Activated naive CD8-positive, alpha-beta T cell treated with anti-CD3 and anti-CD28 coated beads, Interleukin-2, amount 10 ng/mL, durations not matched to agents 7 days and 5 days (primary cell): ENCODE measurements around the gene ZC3H14. TPM values are rescaled to one million over a fixed set of nuclear protein-coding genes. Genes with fewer than 3 reads are reported as not detected.
"Not testable (repeated sequence)": the region's sequence is repeated elsewhere in the genome, so short reads cannot be mapped to it uniquely, and the experiment has no call there.

Experiments
- ATAC-seq: fragments of 150-1000 bp; cut with Tn5 transposase; one replicate; pipeline ENCODE4 v1.10.0; 2021; ENCODE audit warnings: low read depth, moderate library complexity
- POLR2A ChIA-PET: fragments of 350-600 bp; sonication (Branson Sonifier 250); formaldehyde crosslinking; loops from one replicate; lab custom pipeline; 2021; ENCODE audit warnings: antibody characterized with exemption; lab: Charles Lee
- DNase-seq: peaks from one replicate; pipeline ENCODE4 v3.0.0; 2021
- H3K27ac Mint-ChIP-seq: one replicate; pipeline ENCODE4 v1.8.0; 2022; ENCODE audit warnings: mild to moderate bottlenecking, mixed read lengths
- H3K27me3 Mint-ChIP-seq: one replicate; pipeline ENCODE4 v1.8.0; 2022; ENCODE audit warnings: mild to moderate bottlenecking, moderate library complexity, mixed read lengths
- H3K36me3 Mint-ChIP-seq: one replicate; pipeline ENCODE4 v1.8.0; 2021; ENCODE audit warnings: mild to moderate bottlenecking, mixed read lengths
- H3K4me1 Mint-ChIP-seq: one replicate; pipeline ENCODE4 v1.8.0; 2021; ENCODE audit warnings: mixed read lengths
- H3K4me3 Mint-ChIP-seq: one replicate; pipeline ENCODE4 v1.8.0; 2022; ENCODE audit warnings: mild to moderate bottlenecking, moderate library complexity, mixed read lengths
- H3K9me3 Mint-ChIP-seq: one replicate; pipeline ENCODE4 v1.8.0; 2021; ENCODE audit warnings: mixed read lengths
- total RNA-seq, 2 experiments: library from RNA; stranded (reverse); gene quantifications; one replicate each; pipeline ENCODE4 v1.2.3, GENCODE V29; 2021

The ZC3H14 gene
- total RNA-seq = 10 to 100 TPM; 43.3 to 46.8 TPM

- Mint-ChIP-seq H3K36me3 (peaks cover 13% of the 10 kb centered on the region), H3K27me3 (peaks cover 14% of the 10 kb centered on the region), H3K4me1 (peaks cover 18% of the 10 kb centered on the region), H3K9me3 (peaks cover 2% of the 10 kb centered on the region), H3K4me3 (peak within 1 kb of the TSS; percentile 90), H3K27ac (peak within 1 kb of the TSS; percentile 91)
- POLR2A ChIA-PET = no interaction called here
- ATAC-seq = peak; percentile 97
- DNase-seq = peak; percentile 93
Observed at GRCh38 chr14:88562831-88563686, at the start of gene ZC3H14. Gene ZC3H14 (plus strand): TSS chr14:88563037. CDS start chr14:88563134, 97 bp downstream.

GRCh38 chr14:88515499-88516221 is 47.2 kb upstream of the ZC3H14 start:
- DNase-seq (no peak), ATAC-seq (no peak)
- POLR2A ChIA-PET = no interaction called here
- H3K36me3 Mint-ChIP-seq = no peaks in the 10 kb centered on the region
- H3K4me3 Mint-ChIP-seq = no peak overlapping the region
- H3K9me3 Mint-ChIP-seq = no peaks in the 10 kb centered on the region
- H3K27me3 Mint-ChIP-seq = peaks cover 19% of the 10 kb centered on the region
- H3K4me1 Mint-ChIP-seq = peaks cover 3% of the 10 kb centered on the region
- H3K27ac Mint-ChIP-seq = no peak overlapping the region

GRCh38 chr14:88516861-88517357 is 45.9 kb upstream of the ZC3H14 start:
- peaks cover 19% of the 10 kb centered on the region for H3K27me3 Mint-ChIP-seq
- H3K27ac Mint-ChIP-seq = no peak overlapping the region
- peak overlapping the region; percentile 11 for H3K4me3 Mint-ChIP-seq
- POLR2A ChIA-PET = no interaction called here
- no peak for DNase-seq
- no peak for ATAC-seq
- peaks cover 3% of the 10 kb centered on the region for H3K4me1 Mint-ChIP-seq
- H3K36me3 Mint-ChIP-seq = no peaks in the 10 kb centered on the region
- H3K9me3 Mint-ChIP-seq = no peaks in the 10 kb centered on the region

- Mint-ChIP-seq H3K4me3 (no peak overlapping the region), H3K9me3 (no peaks in the 10 kb centered on the region), H3K4me1 (peaks cover 3% of the 10 kb centered on the region), H3K27me3 (peaks cover 20% of the 10 kb centered on the region), H3K36me3 (no peaks in the 10 kb centered on the region), H3K27ac (no peak overlapping the region)
- no peak for DNase-seq
- POLR2A ChIA-PET = no interaction called here
- ATAC-seq = no peak
Observed at GRCh38 chr14:88518592-88519512, 44.0 kb upstream of the ZC3H14 start.

- DNase-seq (no peak), ATAC-seq (no peak)
- H3K27ac Mint-ChIP-seq = no peak overlapping the region
- H3K27me3 Mint-ChIP-seq = peaks cover 20% of the 10 kb centered on the region
- POLR2A ChIA-PET = no interaction called here
- H3K4me3 Mint-ChIP-seq = no peak overlapping the region
- no peaks in the 10 kb centered on the region for H3K36me3 Mint-ChIP-seq
- no peaks in the 10 kb centered on the region for H3K9me3 Mint-ChIP-seq
- H3K4me1 Mint-ChIP-seq = peaks cover 3% of the 10 kb centered on the region
Observed at GRCh38 chr14:88519907-88520306, 42.9 kb upstream of the ZC3H14 start.

- Mint-ChIP-seq H3K27ac (no peak overlapping the region), H3K36me3 (no peaks in the 10 kb centered on the region), H3K4me3 (no peak overlapping the region), H3K9me3 (no peaks in the 10 kb centered on the region), H3K4me1 (peaks cover 2% of the 10 kb centered on the region), H3K27me3 (peaks cover 18% of the 10 kb centered on the region)
- POLR2A ChIA-PET = no interaction called here
- ATAC-seq (no peak), DNase-seq (no peak)
Observed at GRCh38 chr14:88521818-88522217, 41.0 kb upstream of the ZC3H14 start.

GRCh38 chr14:88522393-88522792 is 40.4 kb upstream of the ZC3H14 start:
- POLR2A ChIA-PET = no interaction called here
- Mint-ChIP-seq H3K4me1 (no peaks in the 10 kb centered on the region), H3K9me3 (no peaks in the 10 kb centered on the region), H3K36me3 (no peaks in the 10 kb centered on the region), H3K27me3 (peaks cover 21% of the 10 kb centered on the region), H3K4me3 (no peak overlapping the region), H3K27ac (no peak overlapping the region)
- DNase-seq (no peak), ATAC-seq (no peak)

- not testable (repeated sequence) for H3K27ac Mint-ChIP-seq
Observed at GRCh38 chr14:88529889-88530288, 32.9 kb upstream of the ZC3H14 start.

GRCh38 chr14:88533064-88533602 is 29.7 kb upstream of the ZC3H14 start:
- DNase-seq (no peak), ATAC-seq (no peak)
- peaks cover 5% of the 10 kb centered on the region for H3K9me3 Mint-ChIP-seq
- H3K36me3 Mint-ChIP-seq = no peaks in the 10 kb centered on the region
- no peaks in the 10 kb centered on the region for H3K4me1 Mint-ChIP-seq
- no peak overlapping the region for H3K27ac Mint-ChIP-seq
- peaks cover 7% of the 10 kb centered on the region for H3K27me3 Mint-ChIP-seq
- H3K4me3 Mint-ChIP-seq = no peak overlapping the region
- POLR2A ChIA-PET = no interaction called here

More at GRCh38 chr14:88529889-88530288, 32.9 kb upstream of the ZC3H14 start:
- peaks cover 15% of the 10 kb centered on the region for H3K27me3 Mint-ChIP-seq
- H3K9me3 Mint-ChIP-seq, ATAC-seq, POLR2A ChIA-PET, H3K4me1 Mint-ChIP-seq, H3K36me3 Mint-ChIP-seq, H3K4me3 Mint-ChIP-seq, DNase-seq: not testable (repeated sequence)

GRCh38 chr14:88535149-88535548 is 27.7 kb upstream of the ZC3H14 start:
- no peaks in the 10 kb centered on the region for H3K4me1 Mint-ChIP-seq
- peaks cover 3% of the 10 kb centered on the region for H3K9me3 Mint-ChIP-seq
- ATAC-seq = no peak
- no peak overlapping the region for H3K4me3 Mint-ChIP-seq
- H3K36me3 Mint-ChIP-seq = no peaks in the 10 kb centered on the region
- no peak overlapping the region for H3K27ac Mint-ChIP-seq
- no peak for DNase-seq
- POLR2A ChIA-PET = no interaction called here
- peaks cover 11% of the 10 kb centered on the region for H3K27me3 Mint-ChIP-seq

GRCh38 chr14:88535813-88536212 is 27.0 kb upstream of the ZC3H14 start:
- Mint-ChIP-seq H3K36me3 (no peaks in the 10 kb centered on the region), H3K9me3 (no peaks in the 10 kb centered on the region), H3K4me1 (no peaks in the 10 kb centered on the region), H3K27ac (no peak overlapping the region), H3K4me3 (no peak overlapping the region), H3K27me3 (peaks cover 11% of the 10 kb centered on the region)
- no peak for DNase-seq
- no peak for ATAC-seq
- POLR2A ChIA-PET = no interaction called here

GRCh38 chr14:88541324-88541723 is 21.5 kb upstream of the ZC3H14 start:
- no peak overlapping the region for H3K27ac Mint-ChIP-seq
- peaks cover 7% of the 10 kb centered on the region for H3K27me3 Mint-ChIP-seq
- H3K4me3 Mint-ChIP-seq = no peak overlapping the region
- no peaks in the 10 kb centered on the region for H3K4me1 Mint-ChIP-seq
- POLR2A ChIA-PET = no interaction called here
- ATAC-seq (no peak), DNase-seq (no peak)
- no peaks in the 10 kb centered on the region for H3K9me3 Mint-ChIP-seq
- no peaks in the 10 kb centered on the region for H3K36me3 Mint-ChIP-seq
